B cell (primary cell): ENCODE results near the gene AKR1C4. TPM values are rescaled to one million over a fixed set of nuclear protein-coding genes. Genes with fewer than 3 reads are reported as not detected.

Experiments used
- ATAC-seq: fragments of 200-7000 bp; cut with Tn5 transposase; one replicate; pipeline ENCODE4 v1.10.0; 2021; ENCODE audit warnings: low read depth, mild to moderate bottlenecking, moderate number of reproducible peaks, moderate library complexity
- CTCF ChIA-PET: fragments of 350-600 bp; sonication (Branson Sonifier 250); formaldehyde crosslinking; loops from one replicate; lab custom pipeline; 2021; ENCODE audit warnings: antibody characterized with exemption, inconsistent platforms; lab: Charles Lee
- POLR2A ChIA-PET: fragments of 350-600 bp; sonication (Branson Sonifier 250); formaldehyde crosslinking; loops from one replicate; lab custom pipeline; 2021; ENCODE audit warnings: antibody characterized with exemption; lab: Charles Lee
- DNase-seq: peaks from one replicate; pipeline ENCODE4 v3.0.0; 2013
- H2AFZ ChIP-seq: 2 replicates; pipeline ENCODE4 v1.6.1; 2012; ENCODE audit warnings: mild to moderate bottlenecking, low read depth, low read length; ENCODE audit not compliant: insufficient read depth, poor library complexity, severe bottlenecking
- H3K27ac ChIP-seq, 2 donors: 1 replicate in 1 of 2; 2 replicates in 1 of 2; pipeline ENCODE4 v1.5.1; 2012 to 2013; ENCODE audit warnings: low read length in 2 of 2, mild to moderate bottlenecking in 2 of 2, moderate library complexity in 1 of 2
- H3K27me3 ChIP-seq, 4 experiments: fragments of 200-600 bp in 1 of 4; sonication (generic) in 1 of 4; replicated peaks in 1 of 4; 1 replicate in 2 of 4; 2 replicates in 2 of 4; pipeline versions ENCODE4 v1.6.1 to v1.7.0; 2013 to 2016; ENCODE audit warnings: low read length in 3 of 4, mild to moderate bottlenecking in 2 of 4, mixed read lengths in 1 of 4, moderate library complexity in 1 of 4; ENCODE audit not compliant: insufficient read depth in 4 of 4, control insufficient read depth in 3 of 4; ENCODE audit errors: control extremely low read depth in 1 of 4
- H3K36me3 ChIP-seq, 2 experiments: replicated peaks in 1 of 2; 1 replicate in 1 of 2; 2 replicates in 1 of 2; pipeline versions ENCODE4 v1.6.1 to v1.7.1; 2013; ENCODE audit warnings: low read length in 1 of 2; ENCODE audit not compliant: insufficient read depth in 2 of 2, control insufficient read depth in 1 of 2; ENCODE audit errors: control extremely low read depth in 1 of 2, extremely low read depth in 1 of 2
- H3K4me1 ChIP-seq, 2 donors: fragments of 200-600 bp in 1 of 2; sonication (generic) in 1 of 2; 1 replicate in 1 of 2; 2 replicates in 1 of 2; pipeline versions ENCODE4 v1.5.1 to v1.6.1; 2013 to 2017; ENCODE audit warnings: low read length in 2 of 2; ENCODE audit not compliant: control insufficient read depth in 2 of 2, insufficient read depth in 2 of 2
- H3K4me2 ChIP-seq: replicated peaks from 2 replicates; pipeline ENCODE3; 2012; ENCODE audit warnings: mild to moderate bottlenecking, low read depth, low read length; ENCODE audit not compliant: poor library complexity, severe bottlenecking
- H3K4me3 ChIP-seq, 5 experiments: fragments of 200-600 bp in 1 of 5; sonication (generic) in 1 of 5; 1 replicate in 3 of 5; 2 replicates in 2 of 5; pipeline versions ENCODE4 v1.5.1 to v1.7.0; 2011 to 2016; ENCODE audit warnings: low read length in 4 of 5, mild to moderate bottlenecking in 4 of 5, low read depth in 2 of 5, control low read depth in 1 of 5, moderate library complexity in 1 of 5; ENCODE audit not compliant: insufficient read depth in 1 of 5; ENCODE audit errors: control extremely low read depth in 1 of 5, extremely low read depth in 1 of 5
- H3K79me2 ChIP-seq: fragments of 200-600 bp; sonication (generic); one replicate; pipeline ENCODE4 v1.6.0; 2016; ENCODE audit warnings: low read length; ENCODE audit not compliant: control insufficient read depth, insufficient read depth
- H3K9ac ChIP-seq: fragments of 200-600 bp; sonication (generic); 2 replicates; pipeline ENCODE4 v1.6.1; 2017; ENCODE audit warnings: mild to moderate bottlenecking, low read length, moderate library complexity
- H3K9me3 ChIP-seq, 3 donors: one replicate each; pipeline versions ENCODE4 v1.6.1 to v1.7.1; 2013; ENCODE audit warnings: low read length in 2 of 3; ENCODE audit not compliant: control insufficient read depth in 2 of 3, insufficient read depth in 1 of 3; ENCODE audit errors: control extremely low read depth in 1 of 3
- H4K20me1 ChIP-seq: 2 replicates; pipeline ENCODE4 v1.6.0; 2012; ENCODE audit warnings: mild to moderate bottlenecking, low read length; ENCODE audit not compliant: insufficient read depth, control insufficient read depth, poor library complexity, severe bottlenecking
- H3K27ac Mint-ChIP-seq: one replicate; pipeline ENCODE4 v1.8.0; 2021; ENCODE audit warnings: mixed read lengths
- H3K27me3 Mint-ChIP-seq: one replicate; pipeline ENCODE4 v1.8.0; 2021; ENCODE audit warnings: mixed read lengths
- H3K4me1 Mint-ChIP-seq: one replicate; pipeline ENCODE4 v1.8.0; 2021; ENCODE audit warnings: mixed read lengths
- H3K4me3 Mint-ChIP-seq: one replicate; pipeline ENCODE4 v1.8.0; 2021; ENCODE audit warnings: mixed read lengths
- H3K9me3 Mint-ChIP-seq: one replicate; pipeline ENCODE4 v1.8.0; 2022; ENCODE audit warnings: mixed read lengths; ENCODE audit not compliant: insufficient read depth
- CTCF ChIP-seq: fragments of 200-600 bp; IDR thresholded peaks from one replicate; pipeline ENCODE4 v1.8.0; 2022; ENCODE audit warnings: antibody characterized with exemption, mild to moderate bottlenecking
- EZH2 ChIP-seq: IDR thresholded peaks from 2 replicates; pipeline ENCODE4 v1.6.1; 2012; ENCODE audit warnings: borderline replicate concordance, low read depth, mild to moderate bottlenecking, moderate library complexity, low read length; ENCODE audit not compliant: insufficient read depth, poor library complexity, severe bottlenecking
- WGBS: methylation state at CpG from one replicate; pipeline ENCODE4 v1.1.5; 2013; ENCODE audit warnings: missing lambda C conversion rate; ENCODE audit not compliant: insufficient coverage; 5-methylcytosine and 5-hydroxymethylcytosine counted together
- intact Hi-C: fragments of 100-400 bp; cut with micrococcal nuclease; formaldehyde crosslinking; loops from one replicate; pipeline ENCODE4 v1.10.0; 2022
- polyA plus RNA-seq: library from polyadenylated mRNA; depleted of rRNA; stranded (reverse); fragments of >200 nt; gene quantifications from 2 replicates; pipeline ENCODE4 v1.2.3, GENCODE V29; 2012
- total RNA-seq, 2 donors: library from RNA; stranded (reverse); fragments of 120-200 nt in 1 of 2; gene quantifications; 1 replicate in 1 of 2; 2 replicates in 1 of 2; pipeline versions ENCODE4 v1.2.3 to v1.2.4, GENCODE V29; 2013 to 2022

Gene AKR1C4
- total and polyA plus RNA-seq, 2 donors (not counting 1 experiment from before 2014, with no cell fraction given) = not detected

GRCh38 chr10:5242585-5242984 lies 45.9 kb downstream of the AKR1C4 start:
- Mint-ChIP-seq H3K9me3 (peaks cover 4% of the 10 kb centered on the region), H3K4me1 (no peaks in the 10 kb centered on the region), H3K27ac (no peak overlapping the region), H3K27me3 (no peaks in the 10 kb centered on the region), H3K4me3 (no peak overlapping the region)
- H3K9ac ChIP-seq = no peak overlapping the region
- no peak overlapping the region for H2AFZ ChIP-seq
- no peaks in the 10 kb centered on the region for H3K4me1 ChIP-seq
- TF ChIP-seq EZH2 (no peak), CTCF (no peak)
- WGBS = no CpG with 5 or more reads among the region's 1 CpG
- no peak for DNase-seq
- intact Hi-C loops = no loop called here
- H4K20me1 ChIP-seq = no peaks in the 10 kb centered on the region
- H3K9me3 ChIP-seq = peaks cover 0 to 3% (median 0%) of the 10 kb centered on the region in 3 donors
- CTCF ChIA-PET = no interaction called here
- no peak overlapping the region for H3K4me3 ChIP-seq
- POLR2A ChIA-PET = no interaction called here
- no peak for ATAC-seq
- no peak overlapping the region for H3K4me2 ChIP-seq
- no peak overlapping the region for H3K27ac ChIP-seq
- H3K27me3 ChIP-seq = no peaks in the 10 kb centered on the region
- H3K36me3 ChIP-seq = no peaks in the 10 kb centered on the region
- no peaks in the 10 kb centered on the region for H3K79me2 ChIP-seq

GRCh38 chr10:5243521-5243987 lies 46.9 kb downstream of the AKR1C4 start:
- no peaks in the 10 kb centered on the region for H3K79me2 ChIP-seq
- no peak overlapping the region for H3K27ac Mint-ChIP-seq
- no peak overlapping the region for H3K4me2 ChIP-seq
- no peak overlapping the region for H3K4me3 ChIP-seq
- no peaks in the 10 kb centered on the region for H3K36me3 ChIP-seq
- no peaks in the 10 kb centered on the region for H3K27me3 ChIP-seq
- no peak overlapping the region for H2AFZ ChIP-seq
- peaks cover 0 to 3% (median 0%) of the 10 kb centered on the region in 3 donors for H3K9me3 ChIP-seq
- no peaks in the 10 kb centered on the region for H4K20me1 ChIP-seq
- 89% methylated on average over 1 of the region's 1 CpG for WGBS
- no peak for TF ChIP-seq EZH2
- TF ChIP-seq CTCF = no peak
- H3K27ac ChIP-seq = no peak overlapping the region
- POLR2A ChIA-PET = no interaction called here
- H3K4me3 Mint-ChIP-seq = no peak overlapping the region
- H3K4me1 Mint-ChIP-seq = no peaks in the 10 kb centered on the region
- no peak overlapping the region for H3K9ac ChIP-seq
- H3K4me1 ChIP-seq = no peaks in the 10 kb centered on the region
- peaks cover 3% of the 10 kb centered on the region for H3K9me3 Mint-ChIP-seq
- intact Hi-C loops = no loop called here
- no peak for ATAC-seq
- CTCF ChIA-PET = no interaction called here
- DNase-seq = no peak
- H3K27me3 Mint-ChIP-seq = no peaks in the 10 kb centered on the region
